SK-N-SH (cell line): Measurements from ENCODE around the gene FNDC3B.

Source experiments
- EZH2phosphoT487 ChIP-seq: fragments of 200-600 bp; sonication (generic); IDR thresholded peaks from 2 replicates; pipeline ENCODE4 v1.6.1; 2017; ENCODE audit warnings: low read depth, mixed run types, mild to moderate bottlenecking, antibody characterized with exemption, moderate library complexity, borderline replicate concordance
- JUND ChIP-seq: IDR thresholded peaks from 2 replicates; pipeline ENCODE4 v1.4.0; 2012
- RAD21 ChIP-seq: IDR thresholded peaks from 2 replicates; pipeline ENCODE4 v1.6.1; 2012; ENCODE audit warnings: mild to moderate bottlenecking, low read length
- RCOR1 ChIP-seq: fragments of 150-350 bp; IDR thresholded peaks from 2 replicates; pipeline ENCODE4 v1.6.1; 2017; ENCODE audit warnings: antibody characterized with exemption, low read length
- SMC3 ChIP-seq: IDR thresholded peaks from 2 replicates; pipeline ENCODE4 v1.6.1; 2012; ENCODE audit warnings: low read depth, low read length, improper control_type of control experiment
- TAF1 ChIP-seq: IDR thresholded peaks from 2 replicates; pipeline ENCODE4 v1.6.1; 2012; ENCODE audit warnings: low read depth, mild to moderate bottlenecking, low read length, moderate library complexity, borderline replicate concordance
- TEAD4 ChIP-seq: IDR thresholded peaks from 2 replicates; pipeline ENCODE4 v1.4.0; 2012; ENCODE audit warnings: mild to moderate bottlenecking, borderline replicate concordance; ENCODE audit not compliant: insufficient read depth
- YY1 ChIP-seq: IDR thresholded peaks from 2 replicates; pipeline ENCODE4 v1.4.0; 2012; ENCODE audit warnings: low read depth, mild to moderate bottlenecking
- TF ChIP-seq, protein P1 (sequence below): fragments of 200-600 bp; sonication (generic); IDR thresholded peaks from 2 replicates; pipeline ENCODE4 v1.6.1; 2017; ENCODE audit warnings: antibody characterized with exemption, mild to moderate bottlenecking, moderate library complexity
- TF ChIP-seq, protein P2 (sequence below): IDR thresholded peaks from 2 replicates; pipeline ENCODE4 v1.4.0; 2012; ENCODE audit warnings: low read depth, borderline replicate concordance
- TF ChIP-seq, protein P3 (sequence below): IDR thresholded peaks from 2 replicates; pipeline ENCODE4 v1.6.1; 2012; ENCODE audit warnings: mild to moderate bottlenecking, low read depth, low read length, moderate library complexity

DNA sequence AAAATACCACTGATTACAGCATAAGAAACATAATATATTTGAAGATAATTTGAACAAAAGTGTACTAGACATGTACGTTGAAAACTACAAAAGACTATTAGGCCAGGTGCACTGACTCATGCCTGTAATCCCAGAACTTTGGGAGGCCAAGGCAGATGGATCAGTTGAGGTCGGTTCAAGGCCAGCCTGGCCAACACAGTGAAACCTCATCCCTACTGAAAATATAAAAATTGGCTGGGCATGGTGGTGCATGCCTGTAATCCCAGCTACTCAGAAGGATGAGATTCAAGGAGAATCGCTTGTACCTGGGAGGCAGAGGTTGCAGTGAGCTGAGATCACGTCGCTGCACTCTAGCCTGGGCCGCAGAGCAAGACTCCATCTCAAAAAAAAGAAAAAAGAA lies 36.2 kb upstream of the FNDC3B start:
- TF ChIP-seq, protein P1, sequence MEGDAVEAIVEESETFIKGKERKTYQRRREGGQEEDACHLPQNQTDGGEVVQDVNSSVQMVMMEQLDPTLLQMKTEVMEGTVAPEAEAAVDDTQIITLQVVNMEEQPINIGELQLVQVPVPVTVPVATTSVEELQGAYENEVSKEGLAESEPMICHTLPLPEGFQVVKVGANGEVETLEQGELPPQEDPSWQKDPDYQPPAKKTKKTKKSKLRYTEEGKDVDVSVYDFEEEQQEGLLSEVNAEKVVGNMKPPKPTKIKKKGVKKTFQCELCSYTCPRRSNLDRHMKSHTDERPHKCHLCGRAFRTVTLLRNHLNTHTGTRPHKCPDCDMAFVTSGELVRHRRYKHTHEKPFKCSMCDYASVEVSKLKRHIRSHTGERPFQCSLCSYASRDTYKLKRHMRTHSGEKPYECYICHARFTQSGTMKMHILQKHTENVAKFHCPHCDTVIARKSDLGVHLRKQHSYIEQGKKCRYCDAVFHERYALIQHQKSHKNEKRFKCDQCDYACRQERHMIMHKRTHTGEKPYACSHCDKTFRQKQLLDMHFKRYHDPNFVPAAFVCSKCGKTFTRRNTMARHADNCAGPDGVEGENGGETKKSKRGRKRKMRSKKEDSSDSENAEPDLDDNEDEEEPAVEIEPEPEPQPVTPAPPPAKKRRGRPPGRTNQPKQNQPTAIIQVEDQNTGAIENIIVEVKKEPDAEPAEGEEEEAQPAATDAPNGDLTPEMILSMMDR: no peak
- TF ChIP-seq YY1 (no peak), RAD21 (no peak), TAF1 (no peak), TEAD4 (no peak), JUND (no peak), EZH2phosphoT487 (no peak), SMC3 (no peak), RCOR1 (no peak)
- TF ChIP-seq, protein P2, sequence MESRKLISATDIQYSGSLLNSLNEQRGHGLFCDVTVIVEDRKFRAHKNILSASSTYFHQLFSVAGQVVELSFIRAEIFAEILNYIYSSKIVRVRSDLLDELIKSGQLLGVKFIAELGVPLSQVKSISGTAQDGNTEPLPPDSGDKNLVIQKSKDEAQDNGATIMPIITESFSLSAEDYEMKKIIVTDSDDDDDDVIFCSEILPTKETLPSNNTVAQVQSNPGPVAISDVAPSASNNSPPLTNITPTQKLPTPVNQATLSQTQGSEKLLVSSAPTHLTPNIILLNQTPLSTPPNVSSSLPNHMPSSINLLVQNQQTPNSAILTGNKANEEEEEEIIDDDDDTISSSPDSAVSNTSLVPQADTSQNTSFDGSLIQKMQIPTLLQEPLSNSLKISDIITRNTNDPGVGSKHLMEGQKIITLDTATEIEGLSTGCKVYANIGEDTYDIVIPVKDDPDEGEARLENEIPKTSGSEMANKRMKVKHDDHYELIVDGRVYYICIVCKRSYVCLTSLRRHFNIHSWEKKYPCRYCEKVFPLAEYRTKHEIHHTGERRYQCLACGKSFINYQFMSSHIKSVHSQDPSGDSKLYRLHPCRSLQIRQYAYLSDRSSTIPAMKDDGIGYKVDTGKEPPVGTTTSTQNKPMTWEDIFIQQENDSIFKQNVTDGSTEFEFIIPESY: no peak
- TF ChIP-seq, protein P3, sequence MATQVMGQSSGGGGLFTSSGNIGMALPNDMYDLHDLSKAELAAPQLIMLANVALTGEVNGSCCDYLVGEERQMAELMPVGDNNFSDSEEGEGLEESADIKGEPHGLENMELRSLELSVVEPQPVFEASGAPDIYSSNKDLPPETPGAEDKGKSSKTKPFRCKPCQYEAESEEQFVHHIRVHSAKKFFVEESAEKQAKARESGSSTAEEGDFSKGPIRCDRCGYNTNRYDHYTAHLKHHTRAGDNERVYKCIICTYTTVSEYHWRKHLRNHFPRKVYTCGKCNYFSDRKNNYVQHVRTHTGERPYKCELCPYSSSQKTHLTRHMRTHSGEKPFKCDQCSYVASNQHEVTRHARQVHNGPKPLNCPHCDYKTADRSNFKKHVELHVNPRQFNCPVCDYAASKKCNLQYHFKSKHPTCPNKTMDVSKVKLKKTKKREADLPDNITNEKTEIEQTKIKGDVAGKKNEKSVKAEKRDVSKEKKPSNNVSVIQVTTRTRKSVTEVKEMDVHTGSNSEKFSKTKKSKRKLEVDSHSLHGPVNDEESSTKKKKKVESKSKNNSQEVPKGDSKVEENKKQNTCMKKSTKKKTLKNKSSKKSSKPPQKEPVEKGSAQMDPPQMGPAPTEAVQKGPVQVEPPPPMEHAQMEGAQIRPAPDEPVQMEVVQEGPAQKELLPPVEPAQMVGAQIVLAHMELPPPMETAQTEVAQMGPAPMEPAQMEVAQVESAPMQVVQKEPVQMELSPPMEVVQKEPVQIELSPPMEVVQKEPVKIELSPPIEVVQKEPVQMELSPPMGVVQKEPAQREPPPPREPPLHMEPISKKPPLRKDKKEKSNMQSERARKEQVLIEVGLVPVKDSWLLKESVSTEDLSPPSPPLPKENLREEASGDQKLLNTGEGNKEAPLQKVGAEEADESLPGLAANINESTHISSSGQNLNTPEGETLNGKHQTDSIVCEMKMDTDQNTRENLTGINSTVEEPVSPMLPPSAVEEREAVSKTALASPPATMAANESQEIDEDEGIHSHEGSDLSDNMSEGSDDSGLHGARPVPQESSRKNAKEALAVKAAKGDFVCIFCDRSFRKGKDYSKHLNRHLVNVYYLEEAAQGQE: no peak
